Adrenal gland (tissue), 5 donors: Measurements from ENCODE around the gene ZBP1.

Experiments
- CTCF ChIP-seq, 6 experiments: fragments of 450-650 bp in 4 of 6; fragments of 200-600 bp in 2 of 6; sonication (generic) in 1 of 6; IDR thresholded peaks; 1 replicate in 5 of 6; 2 replicates in 1 of 6; pipeline versions ENCODE4 v1.5.1 to v1.8.0; 2016 to 2021; ENCODE audit warnings: antibody characterized with exemption in 6 of 6, mild to moderate bottlenecking in 2 of 6, moderate library complexity in 1 of 6
- POLR2A ChIP-seq, 2 donors: fragments of 450-650 bp; IDR thresholded peaks; one replicate each; pipeline ENCODE4 v1.6.1; 2017; ENCODE audit warnings: antibody characterized with exemption in 2 of 2, mild to moderate bottlenecking in 2 of 2, moderate library complexity in 1 of 2
- donor health status: DM: no; HTN: no; CAD: no.

GRCh38 chr20:57613481-57613921 is 6.7 kb downstream of the ZBP1 start:
- TF ChIP-seq CTCF (IDR thresholded peaks at IDR 0.05), result no peak
- no peak for TF ChIP-seq POLR2A (IDR thresholded peaks at IDR 0.05)
